Left hindlimb (tissue), 1 donor: ENCODE results near the gene PNPT1.
"Not testable (repeated sequence)": the region's sequence is repeated elsewhere in the genome, so short reads cannot be mapped to it uniquely, and the experiment has no call there.

ENCODE experiments used
- DNase-seq: peaks from one replicate; pipeline ENCODE4 v3.0.0-alpha.2; 2018

PNPT1 gene

GRCh38 chr2:55693181-55694125, at the start of gene PNPT1:
Gene PNPT1, minus strand, starts transcription at chr2:55693844. Its CDS starts 21 bp downstream, at chr2:55693823.
- DNase-seq, result peak; percentile 94

- DNase-seq, result no peak
Measured at GRCh38 chr2:55742996-55743395, 49.4 kb upstream of the PNPT1 start.

GRCh38 chr2:55736019-55736536, 42.4 kb upstream of the PNPT1 start:
- DNase-seq, result not testable (repeated sequence)

GRCh38 chr2:55734726-55735125, 41.1 kb upstream of the PNPT1 start:
- DNase-seq, result no peak

- DNase-seq, result no peak
Measured at GRCh38 chr2:55733335-55733734, 39.7 kb upstream of the PNPT1 start.

GRCh38 chr2:55732854-55733253, 39.2 kb upstream of the PNPT1 start:
- no peak for DNase-seq

GRCh38 chr2:55729136-55729685, 35.6 kb upstream of the PNPT1 start:
- no peak for DNase-seq

GRCh38 chr2:55721596-55722215, 28.1 kb upstream of the PNPT1 start:
- DNase-seq, result no peak

- DNase-seq, result no peak
Measured at GRCh38 chr2:55720417-55720816, 26.8 kb upstream of the PNPT1 start.

- no peak for DNase-seq
Measured at GRCh38 chr2:55719852-55720251, 26.2 kb upstream of the PNPT1 start.

- no peak for DNase-seq
Measured at GRCh38 chr2:55718165-55719008, 24.7 kb upstream of the PNPT1 start.

- DNase-seq, result no peak
Measured at GRCh38 chr2:55715626-55716025, 22.0 kb upstream of the PNPT1 start.

GRCh38 chr2:55715178-55715577, 21.5 kb upstream of the PNPT1 start:
- DNase-seq, result not testable (repeated sequence)

- DNase-seq, result no peak
Measured at GRCh38 chr2:55712477-55713060, 18.9 kb upstream of the PNPT1 start.

GRCh38 chr2:55710025-55710424, 16.4 kb upstream of the PNPT1 start:
- DNase-seq, result no peak

- no peak for DNase-seq
Measured at GRCh38 chr2:55707751-55708150, 14.1 kb upstream of the PNPT1 start.

GRCh38 chr2:55706258-55706657, 12.6 kb upstream of the PNPT1 start:
- DNase-seq, result not testable (repeated sequence)

GRCh38 chr2:55705027-55705653, 11.5 kb upstream of the PNPT1 start:
- no peak for DNase-seq

GRCh38 chr2:55703350-55703749, 9.7 kb upstream of the PNPT1 start:
- no peak for DNase-seq

- not testable (repeated sequence) for DNase-seq
Measured at GRCh38 chr2:55692740-55693139, 904 bp downstream of the PNPT1 start.

GRCh38 chr2:55672630-55673029, 21.0 kb downstream of the PNPT1 start:
- no peak for DNase-seq

GRCh38 chr2:55668956-55669355, 24.7 kb downstream of the PNPT1 start:
- no peak for DNase-seq
